Stomach (tissue), 4 donors: ENCODE data around the gene SMAD1.

ENCODE experiments used
- EP300 ChIP-seq: sonication (generic); formaldehyde crosslinking; IDR thresholded peaks from one replicate; pipeline ENCODE4 v1.6.1; 2017; ENCODE audit warnings: antibody characterized with exemption
- TF ChIP-seq, protein P1 (sequence below), 7 experiments: fragments of 450-650 bp in 4 of 7; fragments of 200-600 bp in 3 of 7; sonication (generic) in 3 of 7; IDR thresholded peaks; one replicate each; pipeline ENCODE4 v1.5.1; 2016 to 2019; ENCODE audit warnings: antibody characterized with exemption in 7 of 7, control low read depth in 2 of 7, mild to moderate bottlenecking in 1 of 7

DNA sequence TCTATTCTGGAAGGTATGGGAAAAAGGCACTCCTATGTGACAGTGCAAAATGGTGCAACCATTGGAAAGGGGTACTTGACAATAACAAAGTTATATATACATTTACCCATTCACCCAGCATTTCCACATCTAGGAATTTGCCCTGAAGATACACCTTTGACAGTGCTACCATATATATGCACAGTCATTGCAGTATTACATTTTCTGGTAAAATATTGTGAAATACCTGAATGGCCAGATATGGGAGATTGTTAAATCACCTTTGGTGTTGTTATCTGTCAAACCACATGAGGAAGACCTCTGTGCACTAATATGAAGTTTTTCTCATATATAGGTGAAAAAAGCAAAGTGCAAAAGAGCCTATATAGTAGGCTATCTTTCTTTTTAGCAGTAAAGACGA, 53.5 kb downstream of the SMAD1 start:
- no peak for TF ChIP-seq EP300
- TF ChIP-seq, protein P1, sequence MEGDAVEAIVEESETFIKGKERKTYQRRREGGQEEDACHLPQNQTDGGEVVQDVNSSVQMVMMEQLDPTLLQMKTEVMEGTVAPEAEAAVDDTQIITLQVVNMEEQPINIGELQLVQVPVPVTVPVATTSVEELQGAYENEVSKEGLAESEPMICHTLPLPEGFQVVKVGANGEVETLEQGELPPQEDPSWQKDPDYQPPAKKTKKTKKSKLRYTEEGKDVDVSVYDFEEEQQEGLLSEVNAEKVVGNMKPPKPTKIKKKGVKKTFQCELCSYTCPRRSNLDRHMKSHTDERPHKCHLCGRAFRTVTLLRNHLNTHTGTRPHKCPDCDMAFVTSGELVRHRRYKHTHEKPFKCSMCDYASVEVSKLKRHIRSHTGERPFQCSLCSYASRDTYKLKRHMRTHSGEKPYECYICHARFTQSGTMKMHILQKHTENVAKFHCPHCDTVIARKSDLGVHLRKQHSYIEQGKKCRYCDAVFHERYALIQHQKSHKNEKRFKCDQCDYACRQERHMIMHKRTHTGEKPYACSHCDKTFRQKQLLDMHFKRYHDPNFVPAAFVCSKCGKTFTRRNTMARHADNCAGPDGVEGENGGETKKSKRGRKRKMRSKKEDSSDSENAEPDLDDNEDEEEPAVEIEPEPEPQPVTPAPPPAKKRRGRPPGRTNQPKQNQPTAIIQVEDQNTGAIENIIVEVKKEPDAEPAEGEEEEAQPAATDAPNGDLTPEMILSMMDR (IDR thresholded peaks at IDR 0.05): no peak
